RWPE1 (cell line): ENCODE data around the gene ELOVL4.

Experiments used
- CTCF ChIA-PET: fragments of 350-600 bp; sonication (Branson Sonifier 250); formaldehyde crosslinking; extraction: SDS; loops from one replicate; lab custom pipeline; 2021; lab: Yijun Ruan, JAX
- POLR2A ChIA-PET: fragments of 400-600 bp; formaldehyde crosslinking; extraction: SDS; loops from one replicate; lab custom pipeline; 2020; ENCODE audit warnings: antibody characterized with exemption; ENCODE audit not compliant: low non-redundant PET; lab: Yijun Ruan, JAX
- DNase-seq: peaks from one replicate; pipeline ENCODE4 v3.0.0; 2012; ENCODE audit warnings: low spot score
- H3K27ac ChIP-seq: fragments of 450-650 bp; 2 replicates; pipeline ENCODE4 v1.5.1; 2017
- TF ChIP-seq, protein P1 (sequence below): fragments of 450-650 bp; conservative IDR thresholded peaks from 2 replicates; pipeline ENCODE4 v1.5.1; 2017; ENCODE audit warnings: low read depth, mild to moderate bottlenecking

ELOVL4 gene

DNA sequence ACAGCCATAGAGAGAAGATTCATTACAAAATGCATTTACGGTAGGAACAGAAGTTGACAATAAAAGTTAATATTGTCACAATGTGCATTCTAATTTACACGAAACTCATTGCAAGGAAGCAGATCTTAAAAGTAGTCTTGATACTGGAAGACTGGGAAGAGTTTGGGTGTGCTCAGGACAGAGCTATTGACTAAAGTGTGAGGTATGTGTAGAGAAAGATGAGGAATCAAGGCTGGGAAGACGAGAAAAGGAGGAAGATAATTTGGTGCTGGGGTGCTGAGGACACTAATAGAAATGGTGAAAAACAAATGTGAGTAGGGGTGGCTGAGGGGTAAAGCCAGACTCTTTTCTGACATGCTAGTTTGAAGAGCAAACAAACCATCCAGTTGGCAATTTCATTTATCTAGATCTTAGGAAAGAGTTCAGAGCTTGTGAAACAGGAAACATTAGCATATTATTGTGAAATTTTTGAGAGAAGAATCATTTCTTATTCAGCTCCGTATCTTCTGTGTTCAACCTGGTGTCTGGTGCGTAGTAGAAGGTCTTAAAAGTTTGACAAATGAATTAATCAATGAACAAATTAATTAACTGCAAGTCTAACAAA, 72.7 kb downstream of the ELOVL4 start:
- ChIA-PET CTCF (interaction anchor here (1.4 kb wide), 1 partner anchor 96 kb away, joined by 3 read pairs; no protein-coding TSS in a partner anchor), POLR2A (no interaction called here)
- H3K27ac ChIP-seq: no peak overlapping the region
- no peak for DNase-seq
- TF ChIP-seq, protein P1, sequence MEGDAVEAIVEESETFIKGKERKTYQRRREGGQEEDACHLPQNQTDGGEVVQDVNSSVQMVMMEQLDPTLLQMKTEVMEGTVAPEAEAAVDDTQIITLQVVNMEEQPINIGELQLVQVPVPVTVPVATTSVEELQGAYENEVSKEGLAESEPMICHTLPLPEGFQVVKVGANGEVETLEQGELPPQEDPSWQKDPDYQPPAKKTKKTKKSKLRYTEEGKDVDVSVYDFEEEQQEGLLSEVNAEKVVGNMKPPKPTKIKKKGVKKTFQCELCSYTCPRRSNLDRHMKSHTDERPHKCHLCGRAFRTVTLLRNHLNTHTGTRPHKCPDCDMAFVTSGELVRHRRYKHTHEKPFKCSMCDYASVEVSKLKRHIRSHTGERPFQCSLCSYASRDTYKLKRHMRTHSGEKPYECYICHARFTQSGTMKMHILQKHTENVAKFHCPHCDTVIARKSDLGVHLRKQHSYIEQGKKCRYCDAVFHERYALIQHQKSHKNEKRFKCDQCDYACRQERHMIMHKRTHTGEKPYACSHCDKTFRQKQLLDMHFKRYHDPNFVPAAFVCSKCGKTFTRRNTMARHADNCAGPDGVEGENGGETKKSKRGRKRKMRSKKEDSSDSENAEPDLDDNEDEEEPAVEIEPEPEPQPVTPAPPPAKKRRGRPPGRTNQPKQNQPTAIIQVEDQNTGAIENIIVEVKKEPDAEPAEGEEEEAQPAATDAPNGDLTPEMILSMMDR: no peak

GRCh38 chr6:79872986-79873385, 74.4 kb downstream of the ELOVL4 start:
- CTCF ChIA-PET: interaction anchor here (1.1 to 1.7 kb wide), 2 partner anchors 31 to 95 kb away, joined by 3 to 4 read pairs; no protein-coding TSS in a partner anchor
- H3K27ac ChIP-seq: no peak overlapping the region
- TF ChIP-seq, protein P1: no peak
- peak; percentile 63 for DNase-seq
- POLR2A ChIA-PET: no interaction called here

GRCh38 chr6:79872303-79872702, 75.0 kb downstream of the ELOVL4 start:
- POLR2A ChIA-PET: no interaction called here
- H3K27ac ChIP-seq: no peak overlapping the region
- TF ChIP-seq, protein P1: no peak
- DNase-seq: no peak
- CTCF ChIA-PET: interaction anchor here (1.1 to 1.7 kb wide), 2 partner anchors 31 to 94 kb away, joined by 3 to 4 read pairs; no protein-coding TSS in a partner anchor

GRCh38 chr6:79869600-79870084, 77.7 kb downstream of the ELOVL4 start:
- TF ChIP-seq, protein P1: peak; percentile 95
- CTCF ChIA-PET: interaction anchor here (0.6 to 3.0 kb wide), 25 partner anchors 9 to 1898 kb away, joined by 3 to 27 read pairs (median 4); no protein-coding TSS in a partner anchor
- H3K27ac ChIP-seq: no peak overlapping the region
- POLR2A ChIA-PET: no interaction called here
- DNase-seq: peak; percentile 81

- no peak overlapping the region for H3K27ac ChIP-seq
- POLR2A ChIA-PET: no interaction called here
- CTCF ChIA-PET: interaction anchor here (0.6 to 3.0 kb wide), 16 partner anchors 8 to 299 kb away, joined by 3 to 27 read pairs (median 6); no protein-coding TSS in a partner anchor
- TF ChIP-seq, protein P1: no peak
- DNase-seq: no peak
Measured at GRCh38 chr6:79869184-79869583, 78.2 kb downstream of the ELOVL4 start.

- TF ChIP-seq, protein P1: peak; percentile 58
- peak; percentile 45 for DNase-seq
- ChIA-PET CTCF (interaction anchor here (0.6 to 3.0 kb wide), 21 partner anchors 9 to 321 kb away, joined by 3 to 27 read pairs (median 4); no protein-coding TSS in a partner anchor), POLR2A (no interaction called here)
- no peak overlapping the region for H3K27ac ChIP-seq
Measured at GRCh38 chr6:79868098-79868722, 79.1 kb downstream of the ELOVL4 start.
